Measurements from ENCODE around the gene TNFRSF1B.

The TNFRSF1B gene

DNA sequence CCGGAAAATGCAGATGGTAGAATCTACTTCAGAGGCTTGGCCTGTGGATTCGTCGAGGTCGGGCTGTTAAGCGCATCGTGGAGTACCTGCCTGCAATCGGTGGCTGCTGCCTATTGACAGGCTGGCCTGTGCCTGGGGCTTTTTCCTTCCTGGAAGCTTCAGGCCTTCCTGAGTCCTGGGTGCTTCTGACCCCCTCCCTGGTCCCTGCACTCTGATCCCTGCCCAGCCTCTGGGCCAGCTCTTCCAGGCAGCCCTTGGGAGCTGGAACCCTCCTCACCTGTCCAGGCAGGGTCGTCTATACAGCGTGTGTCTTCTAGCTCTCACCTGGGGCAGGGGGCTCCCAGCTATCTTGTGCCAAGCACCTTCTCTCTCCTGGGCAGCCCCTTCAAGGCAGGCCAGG is 40.0 kb upstream of the TNFRSF1B start:
- no peak for DNase-seq (ENCODE audit: extremely low spot score)
- no peak for TF ChIP-seq CTCF (IDR thresholded peaks at IDR 0.05; ENCODE audit: control extremely low read depth, extremely low read depth, low read depth, missing control alignments)
- ChIA-PET POLR2A (no interaction called here), CTCF (interaction anchor here (0.8 to 12.1 kb wide), 10 partner anchors 12 to 494 kb away, joined by 3 to 294 read pairs (median 7); no protein-coding TSS in a partner anchor)

GRCh38 chr1:12127206-12127810 is 39.5 kb upstream of the TNFRSF1B start:
- ChIA-PET POLR2A (no interaction called here), CTCF (interaction anchor here (0.8 to 12.1 kb wide), 6 partner anchors 21 to 145 kb away, joined by 3 to 294 read pairs (median 6); no protein-coding TSS in a partner anchor)
- no peak for TF ChIP-seq CTCF (IDR thresholded peaks at IDR 0.05; ENCODE audit: control extremely low read depth, extremely low read depth, low read depth, missing control alignments)
- DNase-seq (ENCODE audit: extremely low spot score): no peak

DNA sequence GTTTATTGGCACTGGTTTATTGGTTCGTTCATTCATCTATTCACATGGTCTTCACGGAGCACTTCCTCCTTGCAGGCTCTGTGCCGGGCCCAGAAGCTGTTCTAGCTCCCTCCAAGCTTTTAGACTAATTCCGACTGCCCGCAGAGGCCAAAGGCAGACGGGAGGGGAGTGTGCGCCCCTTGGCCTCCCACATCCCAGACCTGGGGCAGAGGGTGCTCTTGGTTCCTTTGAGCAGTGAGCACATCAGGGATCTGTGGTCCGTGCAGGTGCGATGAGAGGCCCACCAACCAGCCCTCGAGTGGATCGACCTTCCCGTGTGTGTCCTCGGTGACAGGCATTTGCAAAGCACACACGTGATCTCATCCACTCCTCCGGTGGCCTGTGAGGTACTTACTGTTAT is 38.7 kb upstream of the TNFRSF1B start:
- POLR2A ChIA-PET: no interaction called here
- no peak for DNase-seq (ENCODE audit: extremely low spot score)
- TF ChIP-seq CTCF (IDR thresholded peaks at IDR 0.05; ENCODE audit: control extremely low read depth, extremely low read depth, low read depth, missing control alignments): no peak
- CTCF ChIA-PET: interaction anchor here (2.1 to 12.1 kb wide), 2 partner anchors 72 to 76 kb away, joined by 5 to 294 read pairs; no protein-coding TSS in a partner anchor

DNA sequence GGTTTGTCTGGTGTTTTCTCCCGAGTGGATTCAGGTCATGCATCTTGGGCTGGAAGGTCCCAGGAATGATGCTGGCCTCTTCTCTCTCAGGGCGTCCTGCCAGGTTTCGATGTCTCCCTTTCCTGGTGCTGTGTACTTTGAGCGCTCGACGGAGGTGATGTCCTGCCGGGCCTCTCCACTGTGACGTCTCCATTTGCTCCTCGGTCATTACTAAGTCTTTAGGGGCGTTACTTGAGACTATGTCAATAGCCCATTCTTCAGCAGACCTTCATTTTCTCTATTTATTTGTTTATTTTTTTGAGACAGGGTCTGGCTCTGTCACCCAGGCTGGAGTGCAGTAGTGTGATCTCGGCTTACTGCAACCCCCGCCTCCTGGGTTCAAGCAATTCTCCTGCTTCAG is 37.2 kb upstream of the TNFRSF1B start:
- POLR2A ChIA-PET: no interaction called here
- CTCF ChIA-PET: interaction anchor here (0.8 to 1.0 kb wide), 2 partner anchors 72 to 80 kb away, joined by 3 read pairs; no protein-coding TSS in a partner anchor
- TF ChIP-seq CTCF (IDR thresholded peaks at IDR 0.05; ENCODE audit: control extremely low read depth, extremely low read depth, low read depth, missing control alignments): no peak
- no peak for DNase-seq (ENCODE audit: extremely low spot score)

DNA sequence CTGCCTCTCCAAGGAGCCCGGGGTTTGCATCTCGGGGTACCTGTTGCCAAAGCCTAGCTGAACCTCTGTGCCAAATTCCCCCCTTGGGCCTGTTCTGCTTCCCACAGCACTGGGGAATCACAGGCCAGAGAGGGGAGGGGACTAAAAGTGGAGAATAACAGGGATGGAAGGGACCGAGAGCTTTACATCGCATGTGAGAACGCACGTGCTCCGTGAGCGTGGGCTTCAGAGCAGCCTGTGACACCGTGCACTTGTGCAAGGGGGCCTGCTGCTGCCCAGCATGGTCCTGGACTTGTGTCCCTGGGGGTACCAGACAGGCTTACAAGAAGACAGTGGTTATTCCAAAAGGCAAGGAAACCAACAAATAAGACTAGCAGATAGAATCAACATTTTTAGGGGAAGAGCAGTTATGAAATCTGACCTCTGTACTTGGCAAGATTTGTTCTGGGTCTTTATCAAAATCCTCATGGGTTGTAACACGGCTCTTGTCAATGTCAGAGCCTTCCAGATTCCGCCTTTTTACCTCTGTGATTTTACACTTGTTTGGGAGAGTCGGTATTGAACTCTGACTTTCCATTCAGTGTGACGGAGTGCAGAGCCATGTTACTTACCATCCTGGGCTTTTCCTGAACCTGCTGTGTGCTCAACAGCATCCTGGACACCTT is 36.2 kb upstream of the TNFRSF1B start:
- POLR2A ChIA-PET: no interaction called here
- TF ChIP-seq CTCF (IDR thresholded peaks at IDR 0.05; ENCODE audit: control extremely low read depth, extremely low read depth, low read depth, missing control alignments): no peak
- CTCF ChIA-PET: interaction anchor here (0.8 to 1.0 kb wide), 2 partner anchors 71 to 79 kb away, joined by 3 read pairs; no protein-coding TSS in a partner anchor
- DNase-seq (ENCODE audit: extremely low spot score): no peak

DNA sequence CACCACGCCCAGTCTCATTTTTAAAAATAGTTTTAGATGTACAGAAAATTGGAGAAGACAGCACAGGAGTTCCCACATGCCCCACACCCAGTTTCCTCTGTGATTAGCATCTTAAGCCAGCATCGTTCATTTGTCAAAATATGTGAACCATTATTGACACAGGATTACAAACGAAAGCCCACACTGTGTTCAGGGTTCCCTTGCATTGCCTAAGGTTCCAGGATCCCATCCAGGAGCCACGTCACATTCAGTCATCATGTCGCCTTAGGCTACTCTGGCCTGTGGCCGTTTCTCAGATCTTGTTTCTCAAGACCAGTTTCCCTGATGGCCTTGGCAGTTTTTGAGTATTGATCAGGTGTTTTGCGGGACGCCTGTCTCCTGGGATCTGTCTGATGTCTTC is 34.7 kb upstream of the TNFRSF1B start:
- DNase-seq (ENCODE audit: extremely low spot score): no peak
- ChIA-PET CTCF (interaction anchor here (1.2 kb wide), 1 partner anchor 8 kb away, joined by 3 read pairs; no protein-coding TSS in a partner anchor), POLR2A (interaction anchor here (0.6 kb wide), 1 partner anchor 113 kb away, joined by 3 read pairs; no protein-coding TSS in a partner anchor)
- no peak for TF ChIP-seq CTCF (IDR thresholded peaks at IDR 0.05; ENCODE audit: control extremely low read depth, extremely low read depth, low read depth, missing control alignments)

All from GM10248 (cell line).